SIG-M5 treated with dmso at 0.1 percent for 504 hours (cell line): Measurements from ENCODE around the gene TMUB2.
"Not testable (repeated sequence)": the region's sequence is repeated elsewhere in the genome, so short reads cannot be mapped to it uniquely, and the experiment has no call there.

ENCODE experiments used
- DNase-seq: peaks from one replicate; lab custom pipeline; 2025; ENCODE audit not compliant: unreplicated experiment; lab: John Stamatoyannopoulos, UW

TMUB2 gene

GRCh38 chr17:44186307-44187130, at the start of gene TMUB2:
TMUB2 (plus strand) TSS chr17:44186972; CDS start chr17:44187709, 737 bp downstream.
- peak; percentile 100 for DNase-seq

- DNase-seq = peak; percentile 90
Measured at GRCh38 chr17:44137891-44138709, 48.7 kb upstream of the TMUB2 start.

- not testable (repeated sequence) for DNase-seq
Measured at GRCh38 chr17:44143921-44144320, 42.9 kb upstream of the TMUB2 start.

GRCh38 chr17:44144966-44145739, 41.6 kb upstream of the TMUB2 start:
- DNase-seq = no peak

- no peak for DNase-seq
Measured at GRCh38 chr17:44146375-44147346, 40.1 kb upstream of the TMUB2 start.

- no peak for DNase-seq
Measured at GRCh38 chr17:44147812-44148211, 39.0 kb upstream of the TMUB2 start.

GRCh38 chr17:44149066-44149465, 37.7 kb upstream of the TMUB2 start:
- DNase-seq = peak; percentile 58

- no peak for DNase-seq
Measured at GRCh38 chr17:44149750-44150329, 36.9 kb upstream of the TMUB2 start.

GRCh38 chr17:44152875-44153274, 33.9 kb upstream of the TMUB2 start:
- no peak for DNase-seq

GRCh38 chr17:44155488-44155887, 31.3 kb upstream of the TMUB2 start:
- DNase-seq = no peak

- no peak for DNase-seq
Measured at GRCh38 chr17:44159519-44160210, 27.1 kb upstream of the TMUB2 start.

GRCh38 chr17:44164476-44164875, 22.3 kb upstream of the TMUB2 start:
- no peak for DNase-seq

- DNase-seq = no peak
Measured at GRCh38 chr17:44167181-44167861, 19.5 kb upstream of the TMUB2 start.

- DNase-seq = no peak
Measured at GRCh38 chr17:44170135-44170498, 16.7 kb upstream of the TMUB2 start.

GRCh38 chr17:44170499-44171201, 16.1 kb upstream of the TMUB2 start, which contains the start of gene ASB16:
ASB16 (plus strand) TSS chr17:44170704; CDS start chr17:44170790, 86 bp downstream.
- DNase-seq = no peak

GRCh38 chr17:44171931-44172455, 14.8 kb upstream of the TMUB2 start:
- DNase-seq = no peak

GRCh38 chr17:44174427-44174826, 12.3 kb upstream of the TMUB2 start:
- no peak for DNase-seq

GRCh38 chr17:44176257-44176656, 10.5 kb upstream of the TMUB2 start:
- DNase-seq = no peak
